ENCODE data around the gene MALSU1.
"Not testable (repeated sequence)": the region's sequence is repeated elsewhere in the genome, so short reads cannot be mapped to it uniquely, and the experiment has no call there.

Gene MALSU1

DNA sequence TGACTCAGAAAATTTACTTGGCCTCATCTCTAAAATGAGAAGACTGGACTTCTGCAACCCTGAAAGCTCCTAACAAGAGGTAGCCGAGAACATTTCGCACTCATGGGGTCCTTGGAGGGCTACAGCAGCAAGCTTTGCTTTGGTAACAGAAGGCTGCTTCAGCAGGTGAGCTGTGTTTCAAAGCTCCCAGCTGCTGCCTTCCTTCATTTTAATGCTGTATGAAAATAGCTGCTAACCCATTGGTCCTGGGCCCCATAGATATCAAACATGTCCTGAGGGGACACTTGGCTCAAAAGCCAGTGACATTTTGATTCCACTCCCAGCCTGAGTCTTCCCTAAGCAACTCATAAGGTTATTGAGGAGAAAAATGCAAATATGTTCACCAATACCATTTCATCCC lies 14.3 kb upstream of the MALSU1 start:
- in situ Hi-C loops (cut with MboI; ENCODE audit: low sequenced_read_pairs) = no loop called here

DNA sequence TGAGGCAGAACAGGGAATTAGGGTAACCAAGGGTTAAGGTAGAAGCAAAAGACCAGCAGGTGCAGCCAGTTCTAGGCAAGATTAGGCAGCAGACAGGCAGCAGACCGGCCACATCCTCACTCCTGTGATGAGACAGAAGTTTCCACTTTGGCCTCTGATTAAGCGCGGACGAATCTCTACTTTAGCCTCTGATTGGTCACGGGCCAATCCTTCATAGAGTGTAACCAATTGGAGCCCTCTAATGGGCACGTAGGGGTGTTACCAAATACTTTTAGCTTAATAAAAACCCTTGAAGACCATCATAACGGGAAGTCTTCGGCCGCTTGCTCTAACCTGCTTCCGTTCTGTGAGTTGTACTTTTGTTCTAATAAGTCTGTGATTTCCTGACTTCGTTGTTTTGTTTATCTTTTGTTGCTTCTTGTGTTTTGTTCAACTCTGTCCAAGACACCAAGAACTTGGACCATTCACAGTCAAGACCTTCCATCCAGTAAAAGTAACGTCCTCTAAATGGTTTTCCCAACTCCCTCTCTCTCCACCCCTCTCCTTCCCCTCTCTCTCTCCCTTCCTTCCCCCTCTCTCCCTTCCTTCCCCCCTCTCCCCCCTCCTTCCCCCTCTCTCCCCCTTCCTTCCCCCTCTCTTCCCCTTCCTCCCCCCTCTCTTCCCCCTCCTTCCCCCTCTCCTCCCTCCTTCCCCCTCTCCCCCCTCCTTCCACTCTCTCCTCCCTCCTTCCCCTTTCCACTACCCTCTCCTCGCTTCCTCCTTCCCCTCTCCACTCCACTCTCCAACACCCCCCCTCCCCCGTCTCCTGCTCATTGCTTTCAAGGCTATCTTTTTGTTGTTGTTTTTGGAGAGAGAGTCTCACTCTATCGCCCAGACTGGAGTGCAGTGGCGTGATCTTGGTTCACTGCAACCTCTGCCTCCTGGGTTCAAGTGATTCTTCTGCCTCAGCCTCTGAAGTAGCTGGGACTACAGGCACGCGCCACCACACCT lies 13.2 kb upstream of the MALSU1 start:
- in situ Hi-C loops (cut with MboI; ENCODE audit: low sequenced_read_pairs) = no loop called here

GRCh38 chr7:23287612-23288011 lies 11.5 kb upstream of the MALSU1 start:
- in situ Hi-C loops (cut with MboI; ENCODE audit: low sequenced_read_pairs) = no loop called here

GRCh38 chr7:23290993-23291392 lies 8.1 kb upstream of the MALSU1 start:
- in situ Hi-C loops (cut with MboI; ENCODE audit: low sequenced_read_pairs) = no loop called here

DNA sequence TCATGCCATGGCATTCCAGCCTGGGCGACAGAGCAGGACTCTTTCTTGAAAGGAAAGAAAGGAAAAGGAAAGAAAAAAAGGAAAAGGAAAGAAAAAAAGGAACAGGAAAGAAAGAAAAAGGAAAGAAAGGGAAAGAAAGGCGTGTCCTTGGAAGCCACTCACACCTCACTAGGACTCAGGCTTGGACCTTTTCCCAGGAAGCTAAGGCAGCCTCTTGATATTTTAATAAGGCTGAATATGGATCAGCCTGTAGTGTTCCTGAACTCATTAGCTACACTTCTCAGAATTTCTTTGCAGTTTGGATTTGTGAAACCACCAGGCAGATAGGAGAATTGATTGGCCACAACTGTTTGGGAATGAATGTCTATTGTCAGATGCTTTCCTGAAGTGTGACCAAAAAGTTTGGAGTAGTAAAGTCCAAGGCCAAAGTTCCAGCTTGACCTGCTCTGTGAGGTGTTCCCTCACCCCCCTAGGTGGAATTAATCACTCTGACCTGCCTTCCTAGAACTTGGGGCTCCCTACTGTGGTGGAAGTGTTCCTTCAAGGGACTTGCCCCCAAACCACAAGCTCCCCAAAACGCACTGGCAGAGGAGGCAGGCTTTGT lies 7.1 kb upstream of the MALSU1 start:
- in situ Hi-C loops (cut with MboI; ENCODE audit: low sequenced_read_pairs) = no loop called here

DNA sequence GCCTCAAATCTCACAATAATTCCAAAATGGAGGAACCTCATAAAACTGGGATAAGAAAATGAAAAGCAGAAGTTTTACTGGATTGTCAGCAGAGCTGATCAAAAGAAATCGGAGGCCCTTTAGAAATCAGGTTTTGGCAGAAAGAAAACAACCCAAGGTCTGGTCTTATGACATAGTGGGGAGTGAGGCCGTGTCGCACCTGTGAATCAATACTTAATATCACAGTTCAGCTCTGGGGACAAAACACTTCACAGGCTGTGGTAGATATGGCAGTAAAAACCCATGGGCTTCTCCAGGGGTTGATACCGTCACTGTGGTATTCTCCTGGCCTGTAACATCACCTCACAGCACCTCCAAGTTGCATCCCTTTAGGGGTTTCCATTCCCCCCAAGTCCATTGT lies 6.5 kb upstream of the MALSU1 start:
- in situ Hi-C loops (cut with MboI; ENCODE audit: low sequenced_read_pairs) = no loop called here

GRCh38 chr7:23293500-23294073 lies 5.6 kb upstream of the MALSU1 start:
- in situ Hi-C loops (cut with MboI; ENCODE audit: low sequenced_read_pairs) = no loop called here

DNA sequence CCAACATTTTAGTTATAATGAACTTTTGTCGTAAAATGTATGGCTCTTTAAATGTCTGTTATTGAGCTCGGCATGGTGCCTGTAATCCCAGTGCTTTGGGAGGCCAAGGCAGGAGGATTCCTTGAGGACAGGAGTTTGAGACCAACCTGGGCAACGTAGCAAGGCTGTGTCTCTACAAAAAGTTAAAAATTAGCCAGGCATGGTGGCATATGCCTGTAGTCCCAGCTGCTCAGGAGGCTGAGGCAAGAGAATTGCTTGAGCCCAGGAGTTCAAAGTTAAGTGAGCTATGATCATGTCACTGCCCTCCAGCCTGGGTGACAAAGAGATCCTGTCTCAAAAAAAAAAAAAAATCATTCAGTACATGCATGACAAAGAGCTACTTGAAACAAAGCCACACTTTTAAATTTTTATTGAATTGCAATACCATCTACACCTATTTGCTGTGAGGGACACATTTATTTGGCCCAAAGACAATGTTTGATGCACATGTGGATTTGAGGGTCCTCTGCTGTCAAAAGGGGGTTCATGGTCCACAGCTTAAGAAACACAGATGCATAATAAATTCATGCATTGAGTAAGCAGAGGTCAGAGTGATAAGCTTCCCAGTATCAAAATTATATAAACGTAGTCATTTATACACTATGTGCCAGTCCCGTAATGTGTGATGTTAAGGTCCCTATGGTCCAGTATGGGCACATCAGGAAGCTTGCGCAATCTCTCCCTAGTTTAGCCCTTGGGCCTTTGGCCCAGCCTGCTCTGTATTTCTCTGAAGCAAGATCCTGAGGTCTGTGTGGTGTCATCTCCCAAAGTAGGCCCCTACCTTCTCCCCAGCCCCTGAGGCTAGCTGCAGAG lies 4.4 kb upstream of the MALSU1 start:
- in situ Hi-C loops (cut with MboI; ENCODE audit: low sequenced_read_pairs) = no loop called here

GRCh38 chr7:23295401-23295697 lies 3.8 kb upstream of the MALSU1 start:
- in situ Hi-C loops (cut with MboI; ENCODE audit: low sequenced_read_pairs) = no loop called here

DNA sequence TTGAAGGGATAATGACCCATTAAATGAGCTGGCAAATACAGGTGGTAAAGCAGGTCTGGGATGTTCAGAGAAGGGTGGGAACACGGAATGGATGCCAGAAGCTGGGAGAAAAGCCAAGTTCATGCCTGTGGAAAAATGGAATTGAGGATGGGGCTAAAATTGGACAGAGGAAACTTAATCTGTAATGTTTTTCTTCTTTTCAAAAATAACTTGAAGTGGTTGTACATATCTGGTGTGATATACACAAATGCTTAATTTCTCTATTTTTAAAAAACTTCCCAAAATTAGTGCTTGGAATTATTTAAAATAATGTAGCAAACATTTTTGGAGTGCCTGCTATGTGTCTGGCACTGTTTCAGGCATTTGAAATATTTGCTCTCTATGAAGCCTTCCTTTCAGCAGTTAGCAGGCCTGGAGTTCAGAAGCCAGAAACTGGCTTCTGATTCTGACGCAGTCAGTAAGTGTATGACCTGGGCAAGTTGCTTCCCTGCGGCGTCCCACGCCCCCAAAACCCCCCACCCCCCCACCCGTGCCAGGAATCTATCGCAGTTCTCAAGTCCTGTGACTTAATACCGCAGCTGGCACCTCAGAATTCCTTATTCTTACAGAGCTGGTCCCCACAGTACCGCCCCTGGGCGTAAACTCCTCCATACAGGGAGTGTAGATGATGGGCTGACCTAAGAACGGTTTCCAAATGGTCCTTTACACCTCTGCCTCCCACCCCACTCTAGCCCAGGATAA lies 828 bp upstream of the MALSU1 start:
- in situ Hi-C loops (cut with MboI; ENCODE audit: low sequenced_read_pairs) = no loop called here

DNA sequence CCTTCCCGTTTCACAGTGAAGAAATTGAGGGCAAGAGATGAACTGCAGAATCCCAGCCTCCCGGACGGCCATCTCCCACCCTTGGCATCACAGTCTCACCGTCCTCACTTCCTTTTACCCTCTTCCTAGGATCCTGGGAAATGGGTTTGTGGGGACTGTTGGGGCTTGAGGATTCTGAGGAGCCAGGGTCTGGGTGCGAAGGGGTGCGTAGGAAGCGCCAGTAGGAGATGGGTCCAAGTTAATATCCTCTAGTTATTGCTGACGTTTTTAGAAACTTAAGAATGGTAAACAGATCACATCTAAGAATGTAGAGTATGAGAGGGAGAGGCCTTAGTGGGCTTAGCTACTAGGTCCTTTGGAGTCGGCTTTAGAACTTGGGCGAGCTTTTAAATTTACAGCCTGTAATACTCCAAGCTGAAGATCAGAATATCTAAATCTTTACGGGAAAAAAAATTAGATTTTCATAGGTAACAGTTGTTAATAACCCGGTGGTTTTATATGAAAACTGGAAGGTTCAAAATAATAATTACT lies 696 bp downstream of the MALSU1 start:
- in situ Hi-C loops (cut with MboI; ENCODE audit: low sequenced_read_pairs) = no loop called here

GRCh38 chr7:23306936-23307521 lies 7.9 kb downstream of the MALSU1 start:
- in situ Hi-C loops (cut with MboI; ENCODE audit: low sequenced_read_pairs) = no loop called here

DNA sequence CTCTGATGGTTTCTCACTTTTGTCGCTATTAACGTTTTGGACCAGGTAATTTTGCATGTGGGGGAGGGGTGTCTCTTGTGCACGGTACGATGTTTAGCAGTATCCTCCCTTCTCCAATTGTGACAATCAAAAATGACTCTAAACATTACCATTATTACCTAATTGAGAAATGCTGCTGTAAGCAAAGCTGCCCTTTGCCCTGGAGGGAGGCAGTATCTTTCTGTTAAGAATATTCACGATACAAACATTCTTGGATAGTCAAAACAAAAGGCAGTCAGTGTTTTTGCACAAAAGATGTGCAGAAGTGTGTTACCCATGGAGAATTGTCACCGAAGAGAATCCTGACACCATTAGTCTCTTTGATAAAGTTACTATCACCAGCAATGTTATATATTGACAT lies 9.6 kb downstream of the MALSU1 start:
- in situ Hi-C loops (cut with MboI; ENCODE audit: low sequenced_read_pairs) = no loop called here

GRCh38 chr7:23312141-23312540 lies 13.0 kb downstream of the MALSU1 start:
- in situ Hi-C loops (cut with MboI; ENCODE audit: low sequenced_read_pairs) = not testable (repeated sequence)

GRCh38 chr7:23315366-23315765 lies 16.2 kb downstream of the MALSU1 start:
- in situ Hi-C loops (cut with MboI; ENCODE audit: low sequenced_read_pairs) = no loop called here

- in situ Hi-C loops (cut with MboI; ENCODE audit: low sequenced_read_pairs) = no loop called here
These were observed 32.0 kb downstream of the MALSU1 start for GRCh38 chr7:23331132-23331531.

DNA sequence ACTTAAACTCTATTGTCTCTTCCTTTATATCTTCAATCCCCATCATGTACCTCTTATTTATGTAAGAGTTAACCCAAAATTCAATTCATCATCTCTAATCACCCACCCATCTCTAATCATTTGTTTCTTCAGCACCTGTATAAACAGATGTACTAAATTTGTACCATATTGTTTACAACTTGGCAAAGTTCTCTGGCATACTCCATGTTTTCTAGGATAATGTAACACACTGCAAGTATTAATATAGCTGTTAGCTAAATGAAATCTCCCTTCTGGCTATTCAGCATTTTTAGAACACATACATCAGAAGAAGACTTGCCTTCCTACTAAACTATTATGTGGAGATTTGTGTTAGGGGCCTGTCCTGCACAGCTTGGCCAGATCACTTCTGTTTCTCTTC lies 33.1 kb downstream of the MALSU1 start:
- in situ Hi-C loops (cut with MboI; ENCODE audit: low sequenced_read_pairs) = no loop called here

DNA sequence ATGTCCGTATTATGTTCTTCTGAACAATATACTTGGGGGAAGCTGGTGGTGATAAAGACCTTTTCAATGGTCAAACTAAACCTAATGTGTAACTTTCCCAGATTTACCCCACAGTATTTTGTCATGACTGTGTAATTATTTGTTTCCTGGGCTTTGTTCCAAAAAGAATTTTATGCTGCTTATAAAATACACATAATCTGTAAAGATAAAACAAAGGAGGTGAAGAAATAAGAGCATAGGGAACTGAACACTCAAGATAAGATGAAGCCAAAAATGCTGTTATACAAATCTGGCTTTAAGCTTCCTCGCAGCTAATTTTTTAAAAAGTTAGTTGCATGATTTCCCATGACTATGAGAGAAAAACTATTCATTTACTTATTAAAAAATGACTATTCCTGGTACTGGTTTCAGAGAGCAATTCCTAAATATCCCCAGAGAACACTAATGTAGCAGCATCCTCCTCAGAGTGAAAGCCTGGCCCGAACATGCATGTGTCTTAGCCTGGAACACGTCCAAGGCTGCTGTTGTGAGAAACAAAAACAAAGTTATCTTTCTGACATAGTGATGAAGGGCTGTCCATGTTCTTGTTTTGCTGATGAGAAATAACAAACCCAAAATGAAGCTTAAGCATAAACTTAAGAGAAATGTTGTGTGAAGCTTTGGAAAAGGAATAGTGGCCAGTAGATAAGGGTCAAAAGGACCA lies 33.9 kb downstream of the MALSU1 start:
- in situ Hi-C loops (cut with MboI; ENCODE audit: low sequenced_read_pairs) = no loop called here

DNA sequence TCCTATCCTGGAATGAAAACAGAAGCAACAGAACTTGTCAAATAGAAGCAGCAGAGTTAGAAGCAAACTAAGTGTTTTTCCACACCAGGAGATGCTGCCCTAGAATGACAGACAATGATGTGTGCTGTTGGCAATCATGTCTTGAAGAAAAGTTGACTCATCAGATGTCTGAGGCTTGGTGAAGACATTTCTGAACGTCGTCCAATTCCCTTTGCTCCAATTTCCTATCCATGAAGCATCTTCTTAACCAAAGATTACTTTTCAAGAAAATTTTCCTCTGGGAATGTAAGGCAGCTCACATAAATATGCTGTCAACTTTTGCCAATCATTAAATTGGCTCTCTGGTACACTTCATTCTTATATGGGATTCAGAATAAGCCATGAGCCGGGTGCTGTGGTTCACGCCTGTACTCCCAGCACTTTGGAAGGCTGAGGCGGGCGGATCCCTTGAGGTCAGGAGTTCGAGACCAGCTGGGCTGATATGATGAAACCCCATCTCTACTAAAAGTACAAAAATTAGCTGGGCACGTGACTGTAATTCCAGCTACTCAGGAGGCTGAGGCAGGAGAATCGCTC lies 34.6 kb downstream of the MALSU1 start:
- in situ Hi-C loops (cut with MboI; ENCODE audit: low sequenced_read_pairs) = no loop called here
